SK-N-MC (cell line): ENCODE measurements around the gene ARHGAP24.

Experiments used
- DNase-seq: peaks from one replicate; pipeline ENCODE4 v3.0.0-alpha.2; 2011; ENCODE audit warnings: low read depth, low spot score
- H3K27ac ChIP-seq: fragments of 200-600 bp; sonication (generic); 2 replicates; pipeline ENCODE4 v1.5.1; 2016; ENCODE audit warnings: mixed run types
- H3K36me3 ChIP-seq: fragments of 200-600 bp; sonication (generic); 2 replicates; pipeline ENCODE4 v1.6.1; 2017; ENCODE audit warnings: antibody characterized with exemption, low read length, mixed read lengths; ENCODE audit not compliant: insufficient read depth
- H3K4me3 ChIP-seq: fragments of 200-600 bp; sonication (generic); 2 replicates; pipeline ENCODE4 v1.5.1; 2016
- H3K9ac ChIP-seq: fragments of 200-600 bp; sonication (generic); 2 replicates; pipeline ENCODE4 v1.8.0; 2017; ENCODE audit warnings: mixed run types, mixed read lengths; ENCODE audit not compliant: insufficient read length
- H3K9me3 ChIP-seq: fragments of 200-600 bp; sonication (generic); 2 replicates; pipeline ENCODE4 v1.6.1; 2017; ENCODE audit warnings: low read depth, mild to moderate bottlenecking, antibody characterized with exemption, low read length, moderate library complexity, mixed read lengths
- EZH2 ChIP-seq: fragments of 200-600 bp; sonication (generic); IDR thresholded peaks from one replicate; pipeline ENCODE4 v1.6.1; 2017; ENCODE audit warnings: antibody characterized with exemption
- FOXP2 ChIP-seq: optimal IDR thresholded peaks from 2 replicates; pipeline ENCODE3; 2011; ENCODE audit warnings: mild to moderate bottlenecking, moderate library complexity; ENCODE audit not compliant: insufficient read depth; ENCODE audit errors: extremely low read length, control extremely low read depth
- POLR2AphosphoS5 ChIP-seq: IDR thresholded peaks from 2 replicates; pipeline ENCODE4 v1.6.1; 2012; ENCODE audit warnings: mild to moderate bottlenecking, low read depth, low read length, borderline replicate concordance

Gene ARHGAP24

DNA sequence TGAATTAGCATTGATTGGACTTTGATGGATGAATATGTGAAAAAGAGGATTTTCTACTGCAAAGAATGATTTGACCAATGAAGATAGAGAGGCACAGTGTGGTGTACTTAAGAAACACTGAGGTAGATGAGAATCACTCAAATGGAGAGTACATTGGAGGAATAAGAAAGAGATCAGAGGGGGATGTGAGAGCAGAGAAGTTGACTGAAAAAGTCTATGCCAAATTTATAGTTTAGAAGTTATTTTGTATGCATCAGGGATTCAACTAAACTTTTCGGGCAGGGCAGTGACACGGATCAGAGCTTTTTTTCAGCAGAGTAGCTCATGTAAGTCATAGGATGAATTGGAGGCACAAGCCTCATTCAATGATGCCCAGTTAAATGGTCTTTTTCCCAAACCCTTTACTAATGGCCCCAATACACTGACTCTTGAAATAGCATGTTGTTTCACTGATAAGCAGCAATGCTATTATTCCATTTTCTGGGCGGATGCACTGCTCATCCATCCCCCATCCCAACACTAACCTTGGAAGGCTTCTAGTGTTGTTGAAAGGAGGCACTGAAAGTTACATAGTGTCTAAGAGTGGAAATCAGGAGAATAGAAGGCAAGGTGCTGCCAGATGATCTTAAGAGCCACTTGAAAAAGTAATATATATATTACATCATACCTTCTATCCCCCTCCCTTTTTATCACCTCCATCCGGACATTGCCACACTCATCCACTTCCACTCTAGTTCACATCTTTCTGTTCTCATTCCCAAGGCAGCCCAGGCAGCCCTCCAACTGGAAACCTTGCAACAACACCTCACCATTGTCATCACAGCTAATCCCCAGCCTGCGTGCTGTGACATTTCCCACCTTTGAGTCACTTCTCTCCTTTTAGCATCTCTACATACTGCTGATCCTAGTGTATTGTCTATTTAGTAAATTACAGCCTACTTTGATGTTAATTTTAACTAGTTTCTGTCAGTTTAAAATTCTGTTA lies 46.1 kb downstream of the ARHGAP24 start:
- H3K9me3 ChIP-seq: no peaks in the 10 kb centered on the region
- no peak overlapping the region for H3K27ac ChIP-seq
- no peak overlapping the region for H3K9ac ChIP-seq
- no peak overlapping the region for H3K4me3 ChIP-seq
- no peaks in the 10 kb centered on the region for H3K36me3 ChIP-seq
- TF ChIP-seq EZH2: no peak
- no peak for TF ChIP-seq FOXP2
- no peak for TF ChIP-seq POLR2AphosphoS5
- no peak for DNase-seq

DNA sequence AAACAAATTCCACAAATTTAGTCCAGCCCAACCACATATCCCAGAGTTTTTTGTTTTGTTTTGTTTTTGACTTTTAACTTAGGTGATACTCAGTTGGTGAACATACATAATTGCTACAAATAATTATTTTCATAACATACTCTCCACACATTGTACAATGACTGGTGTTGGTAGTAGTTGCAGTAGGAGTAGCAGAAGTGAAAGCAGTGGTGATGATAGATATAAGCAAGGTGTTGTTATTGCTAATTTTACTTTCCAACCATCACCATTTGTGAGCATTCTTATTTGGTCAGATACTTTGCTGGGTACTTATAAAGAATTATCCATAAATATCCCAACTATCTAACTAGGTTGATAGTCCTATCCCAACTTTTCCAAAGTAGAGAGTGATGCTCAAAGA lies 47.3 kb downstream of the ARHGAP24 start:
- DNase-seq: no peak
- Histone ChIP-seq H3K36me3 (no peaks in the 10 kb centered on the region), H3K4me3 (no peak overlapping the region), H3K9ac (no peak overlapping the region), H3K27ac (no peak overlapping the region), H3K9me3 (no peaks in the 10 kb centered on the region)
- TF ChIP-seq FOXP2 (no peak), EZH2 (no peak), POLR2AphosphoS5 (no peak)

DNA sequence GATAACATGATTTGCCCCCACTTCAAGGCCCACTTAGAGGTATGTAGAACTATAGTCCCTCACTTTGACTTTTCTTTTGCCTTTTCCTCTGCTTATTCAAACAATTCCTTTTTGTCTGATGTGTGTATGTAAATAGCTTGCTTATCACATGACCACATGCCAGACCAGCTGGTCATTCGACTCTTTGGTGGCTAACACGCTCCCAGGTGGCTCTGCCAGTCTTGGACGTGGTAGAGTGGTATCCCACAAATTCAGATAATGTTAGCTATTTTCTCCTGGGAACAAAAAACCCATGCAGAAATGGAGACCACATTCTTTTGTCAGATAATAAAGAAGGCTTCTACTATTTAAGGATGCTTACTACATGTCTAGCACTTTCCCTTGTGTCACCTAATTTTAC lies 47.9 kb downstream of the ARHGAP24 start:
- Histone ChIP-seq H3K36me3 (no peaks in the 10 kb centered on the region), H3K4me3 (no peak overlapping the region), H3K9me3 (no peaks in the 10 kb centered on the region), H3K9ac (no peak overlapping the region), H3K27ac (no peak overlapping the region)
- no peak for TF ChIP-seq EZH2
- TF ChIP-seq POLR2AphosphoS5: no peak
- no peak for TF ChIP-seq FOXP2
- DNase-seq: no peak

DNA sequence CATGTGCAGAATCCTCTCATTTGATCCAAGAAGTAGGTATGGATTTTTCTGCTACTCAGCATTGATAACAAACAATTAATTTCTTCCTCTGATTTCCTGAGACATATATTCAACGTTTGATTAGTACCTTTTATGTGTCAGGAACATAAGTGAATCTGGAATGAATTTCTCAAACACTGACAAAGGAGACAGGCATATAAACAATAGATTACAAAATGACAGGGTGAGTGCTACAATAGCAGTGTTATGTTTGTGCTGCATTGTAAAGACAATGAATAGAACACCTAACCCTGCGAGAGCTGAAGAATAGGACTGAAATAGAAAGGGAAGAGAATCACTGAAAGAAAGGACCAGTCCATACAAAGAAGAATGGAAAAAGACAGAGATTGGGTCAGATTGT lies 52.9 kb downstream of the ARHGAP24 start:
- no peak overlapping the region for H3K9ac ChIP-seq
- H3K4me3 ChIP-seq: no peak overlapping the region
- TF ChIP-seq POLR2AphosphoS5 (no peak), FOXP2 (no peak), EZH2 (no peak)
- H3K36me3 ChIP-seq: no peaks in the 10 kb centered on the region
- H3K9me3 ChIP-seq: no peaks in the 10 kb centered on the region
- no peak for DNase-seq
- H3K27ac ChIP-seq: no peak overlapping the region

DNA sequence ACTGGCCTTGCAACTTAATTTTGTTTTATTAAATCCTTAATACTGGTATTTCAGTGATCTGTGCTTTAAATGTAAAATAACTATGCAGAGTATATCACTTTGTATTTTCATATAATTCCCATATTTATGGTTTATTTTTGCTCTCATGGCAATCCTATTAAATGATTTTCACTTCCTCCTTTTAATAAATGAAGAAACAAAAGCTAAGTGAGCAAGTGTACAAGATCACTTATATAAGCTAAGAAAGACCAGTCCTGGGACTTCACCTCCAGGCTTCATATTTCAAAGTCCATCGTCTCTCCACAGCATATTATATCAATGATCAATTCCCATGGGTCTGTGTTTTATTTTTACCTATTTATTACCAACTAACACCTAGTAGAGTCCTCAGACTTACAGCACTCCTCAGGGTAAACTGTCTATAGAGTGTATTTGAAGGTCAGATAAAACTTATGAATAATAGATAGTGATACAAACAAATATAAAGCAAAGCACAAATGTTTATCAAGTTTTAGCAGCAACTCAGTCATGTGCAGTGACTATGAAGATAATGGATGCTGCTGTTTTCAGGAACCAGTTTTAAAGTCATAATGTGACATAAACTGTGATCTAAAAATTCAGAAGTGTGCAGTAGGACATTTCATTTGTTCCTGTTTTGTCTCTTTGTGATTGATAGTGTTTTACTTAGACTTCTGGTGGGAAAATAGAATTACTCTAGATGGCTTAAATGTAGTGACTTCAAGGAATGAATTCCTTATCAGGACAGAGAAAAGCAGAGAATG lies 56.8 kb downstream of the ARHGAP24 start:
- no peak for DNase-seq
- no peak for TF ChIP-seq FOXP2
- no peak for TF ChIP-seq POLR2AphosphoS5
- H3K9me3 ChIP-seq: no peaks in the 10 kb centered on the region
- no peak overlapping the region for H3K27ac ChIP-seq
- no peak overlapping the region for H3K4me3 ChIP-seq
- no peak overlapping the region for H3K9ac ChIP-seq
- H3K36me3 ChIP-seq: no peaks in the 10 kb centered on the region

DNA sequence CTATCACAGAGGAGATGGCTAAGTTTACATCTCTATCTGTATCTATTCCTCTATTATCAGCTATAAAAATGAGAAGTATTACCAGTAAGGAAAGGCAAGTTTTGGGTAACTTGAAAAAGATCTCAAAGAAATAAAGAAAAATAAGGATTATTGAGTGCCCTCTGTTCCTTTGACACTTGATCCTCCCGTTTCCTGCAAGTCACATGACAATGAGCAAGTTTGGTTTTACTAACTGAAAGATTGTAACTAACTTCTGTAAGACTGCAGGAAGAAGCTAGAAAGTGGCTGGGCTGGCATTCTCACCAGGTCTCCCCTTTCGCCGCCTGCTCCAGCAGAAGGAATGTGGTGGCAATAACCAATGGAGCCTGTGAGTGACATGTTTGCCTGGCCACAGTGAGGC lies 59.2 kb downstream of the ARHGAP24 start:
- H3K9ac ChIP-seq: no peak overlapping the region
- no peaks in the 10 kb centered on the region for H3K36me3 ChIP-seq
- no peak for TF ChIP-seq POLR2AphosphoS5
- TF ChIP-seq FOXP2: no peak
- no peak for TF ChIP-seq EZH2
- no peak overlapping the region for H3K27ac ChIP-seq
- H3K9me3 ChIP-seq: no peaks in the 10 kb centered on the region
- H3K4me3 ChIP-seq: no peak overlapping the region
- DNase-seq: no peak

DNA sequence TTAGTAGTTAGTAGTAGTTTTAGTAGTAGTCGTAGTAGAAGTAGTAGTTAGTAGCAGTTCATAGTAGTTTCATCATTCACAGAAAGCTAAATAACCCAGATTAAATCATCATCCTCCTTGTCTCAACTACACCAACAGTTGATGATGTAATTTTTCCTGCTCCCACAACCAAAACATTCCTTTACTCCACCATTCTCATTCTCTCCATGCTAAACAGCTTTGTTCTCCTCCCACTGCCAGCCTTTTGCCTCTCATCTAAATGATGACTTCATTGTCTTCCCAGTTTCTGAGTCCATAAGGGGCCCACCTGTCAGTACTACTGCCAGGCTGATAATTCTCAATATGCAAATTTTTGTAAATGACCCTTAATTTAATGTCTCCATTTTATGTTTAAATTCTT lies 68.9 kb downstream of the ARHGAP24 start:
- no peaks in the 10 kb centered on the region for H3K36me3 ChIP-seq
- no peak overlapping the region for H3K27ac ChIP-seq
- DNase-seq: no peak
- H3K9ac ChIP-seq: no peak overlapping the region
- H3K9me3 ChIP-seq: no peaks in the 10 kb centered on the region
- H3K4me3 ChIP-seq: no peak overlapping the region
- no peak for TF ChIP-seq POLR2AphosphoS5
- TF ChIP-seq FOXP2: no peak
- no peak for TF ChIP-seq EZH2

DNA sequence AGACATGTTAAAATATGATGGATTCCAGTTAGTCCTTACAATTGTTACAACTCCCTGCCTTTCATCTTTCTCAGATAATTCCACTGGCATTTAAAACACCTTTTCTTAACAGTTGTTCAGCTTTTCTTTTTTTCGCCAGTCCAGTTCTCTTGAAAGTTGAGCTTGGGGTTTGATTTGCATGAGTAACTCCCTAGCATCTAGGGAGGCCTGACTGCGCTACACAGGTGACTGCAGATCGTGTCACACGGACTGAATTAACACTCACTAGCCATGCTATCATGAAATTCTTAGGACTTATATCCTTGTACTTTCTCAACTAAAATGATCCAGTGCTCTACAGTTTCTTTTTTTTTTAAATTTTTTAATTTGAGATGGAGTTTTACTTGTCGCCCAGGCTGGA lies 69.8 kb downstream of the ARHGAP24 start:
- Histone ChIP-seq H3K36me3 (no peaks in the 10 kb centered on the region), H3K27ac (no peak overlapping the region), H3K4me3 (no peak overlapping the region), H3K9ac (no peak overlapping the region), H3K9me3 (no peaks in the 10 kb centered on the region)
- TF ChIP-seq POLR2AphosphoS5 (no peak), EZH2 (no peak), FOXP2 (no peak)
- DNase-seq: no peak
